GM19099 (cell line): ENCODE data around the gene LRBA.

Experiments
- POLR2A ChIP-seq: IDR thresholded peaks from 3 replicates; pipeline ENCODE4 v1.6.1; 2011; ENCODE audit warnings: low read depth; ENCODE audit not compliant: insufficient read length; ENCODE audit errors: extremely low read depth

Gene LRBA

DNA sequence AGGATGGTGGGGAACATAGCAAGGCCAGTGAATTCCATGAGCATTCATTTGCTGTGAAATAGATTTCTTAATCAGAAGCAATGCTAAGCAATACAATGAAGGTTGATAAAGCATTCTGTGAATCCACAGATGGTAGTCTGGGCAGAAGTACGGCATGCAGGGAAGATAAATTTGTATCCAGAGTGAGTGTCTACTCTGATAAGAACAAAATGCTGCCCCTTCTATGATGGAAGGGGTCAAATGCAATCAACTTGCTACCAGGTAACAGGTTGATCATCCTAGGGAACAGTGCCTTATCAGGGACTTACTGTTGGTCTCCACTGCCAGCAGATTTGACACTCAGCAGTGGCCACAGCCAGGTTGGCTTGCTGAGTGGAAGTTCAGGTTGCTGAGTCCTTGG is 243.7 kb downstream of the LRBA start:
- no peak for TF ChIP-seq POLR2A

DNA sequence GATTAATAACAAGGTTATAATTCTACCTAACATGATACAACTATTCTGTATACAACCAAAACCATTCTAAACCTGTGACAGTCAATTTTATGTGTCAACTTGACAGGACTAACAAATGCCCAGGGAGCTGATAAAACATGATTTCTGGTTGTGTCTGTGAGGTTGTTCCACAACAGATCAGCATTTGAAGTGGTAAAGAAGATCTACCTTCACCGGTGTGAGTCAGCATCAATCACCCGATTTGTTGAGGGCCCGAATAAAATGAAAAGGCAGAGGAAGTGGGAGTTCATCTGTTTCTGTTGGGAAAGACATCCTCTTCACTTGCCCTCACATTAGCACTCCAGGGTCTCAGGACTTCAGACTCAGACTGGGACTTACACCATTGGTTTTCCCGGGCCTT is 245.2 kb downstream of the LRBA start:
- TF ChIP-seq POLR2A = no peak

DNA sequence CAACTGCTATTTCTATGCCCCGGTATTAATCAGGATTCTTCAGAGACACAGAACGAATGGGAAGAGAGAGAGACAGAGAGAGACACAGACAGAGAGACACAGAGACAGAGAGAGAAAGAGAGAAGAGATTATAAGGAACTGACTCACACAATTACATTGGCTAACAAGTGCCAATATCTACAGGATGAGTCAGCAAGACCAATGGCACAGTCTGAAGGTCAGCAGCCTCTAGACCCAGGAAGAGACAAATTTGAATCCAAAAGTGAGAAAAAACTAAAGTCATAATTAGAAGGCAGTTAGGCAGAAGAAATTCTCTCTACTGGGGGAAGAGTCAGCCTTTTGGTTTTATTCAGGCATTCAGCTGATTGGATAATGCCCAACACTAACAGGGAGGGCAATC is 245.8 kb downstream of the LRBA start:
- TF ChIP-seq POLR2A = no peak

DNA sequence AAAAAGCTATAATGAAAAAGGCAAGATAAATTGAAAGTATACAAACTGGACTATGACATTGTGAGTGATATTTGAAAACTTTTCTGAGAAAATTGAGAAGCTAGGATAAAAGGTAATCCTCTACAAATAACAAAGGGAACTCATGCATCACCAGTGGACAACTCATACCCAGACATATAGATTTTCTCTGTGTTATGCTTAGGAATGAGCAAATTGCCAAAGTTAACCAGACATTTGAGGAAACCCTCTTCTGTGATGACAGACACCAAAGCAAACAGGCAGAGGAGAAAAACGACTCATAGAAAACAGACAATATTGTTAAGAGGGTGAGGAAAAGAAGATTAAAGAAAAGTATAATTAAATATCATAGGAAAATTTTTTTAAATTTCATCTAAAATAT is 246.6 kb downstream of the LRBA start:
- TF ChIP-seq POLR2A = no peak

DNA sequence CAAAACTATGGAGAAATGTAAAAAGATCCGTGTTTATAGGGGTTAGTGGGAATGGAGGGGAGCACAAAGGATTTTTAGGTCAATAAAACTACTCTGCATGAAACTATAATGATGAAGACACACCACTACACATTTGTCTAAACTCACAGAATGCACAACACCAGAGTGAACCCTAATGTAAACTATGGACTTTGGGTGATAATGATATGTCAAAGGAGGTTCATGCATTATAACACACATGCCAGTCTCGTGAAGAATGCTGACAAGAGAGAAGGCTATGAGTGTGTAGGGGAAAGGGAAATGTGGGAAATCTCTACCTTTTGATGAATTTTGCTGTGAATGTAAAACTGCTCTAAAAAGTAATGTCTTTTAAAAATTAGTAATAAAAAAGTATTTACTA is 249.9 kb downstream of the LRBA start:
- TF ChIP-seq POLR2A = no peak

DNA sequence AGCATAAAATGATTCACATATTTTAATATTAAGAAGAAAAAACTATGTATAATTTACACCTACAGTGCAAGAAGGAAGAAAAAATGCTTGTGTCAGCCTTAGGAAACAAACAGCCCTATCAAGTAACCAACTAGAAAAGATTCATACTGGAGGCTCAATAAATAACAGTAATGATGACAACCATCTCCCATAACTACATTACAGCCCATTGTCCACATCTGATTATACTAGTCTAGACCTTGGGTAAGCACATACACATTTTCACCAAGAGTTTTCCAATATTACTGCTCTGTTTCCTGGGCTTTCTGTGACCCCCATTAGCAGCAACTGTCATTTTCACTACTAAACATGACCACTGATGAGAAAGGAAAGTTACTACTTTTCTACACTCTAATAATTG is 263.4 kb downstream of the LRBA start:
- no peak for TF ChIP-seq POLR2A

DNA sequence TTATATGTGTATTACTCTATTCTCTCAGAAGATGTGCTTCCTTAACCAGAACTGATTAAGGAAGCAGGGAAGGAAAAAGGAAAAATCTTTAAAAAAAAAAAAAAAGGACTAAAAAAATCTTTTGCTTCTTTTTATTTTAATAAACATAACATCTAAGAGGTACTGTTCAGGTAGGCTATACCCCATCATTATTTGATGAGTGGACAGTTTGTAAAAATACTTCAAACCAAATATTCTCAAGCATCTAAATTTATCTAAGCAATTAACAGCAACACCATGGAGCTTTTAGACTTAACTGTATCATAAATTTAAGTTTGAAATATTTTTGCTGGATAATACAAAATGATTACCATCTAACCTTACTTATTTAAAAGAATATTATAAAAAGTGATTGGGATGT is 264.3 kb downstream of the LRBA start:
- TF ChIP-seq POLR2A = no peak

DNA sequence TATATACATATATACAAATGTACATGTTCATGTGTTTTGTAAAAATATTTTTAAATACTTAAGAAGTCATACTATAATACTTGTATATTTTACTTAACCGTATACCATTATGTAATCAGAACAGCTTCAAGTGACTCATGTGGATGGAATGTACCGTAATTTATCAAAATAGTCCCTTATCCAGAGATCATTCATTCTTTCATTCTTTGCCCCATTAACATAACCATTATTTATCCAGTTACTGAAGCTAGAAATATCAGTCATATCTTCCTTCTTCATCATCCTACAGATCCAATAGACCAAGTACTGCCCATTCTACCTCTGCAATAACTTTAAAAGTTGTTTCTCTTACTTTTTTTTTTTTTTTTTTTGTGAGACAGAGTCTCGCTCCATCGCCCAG is 268.9 kb downstream of the LRBA start:
- TF ChIP-seq POLR2A = no peak

DNA sequence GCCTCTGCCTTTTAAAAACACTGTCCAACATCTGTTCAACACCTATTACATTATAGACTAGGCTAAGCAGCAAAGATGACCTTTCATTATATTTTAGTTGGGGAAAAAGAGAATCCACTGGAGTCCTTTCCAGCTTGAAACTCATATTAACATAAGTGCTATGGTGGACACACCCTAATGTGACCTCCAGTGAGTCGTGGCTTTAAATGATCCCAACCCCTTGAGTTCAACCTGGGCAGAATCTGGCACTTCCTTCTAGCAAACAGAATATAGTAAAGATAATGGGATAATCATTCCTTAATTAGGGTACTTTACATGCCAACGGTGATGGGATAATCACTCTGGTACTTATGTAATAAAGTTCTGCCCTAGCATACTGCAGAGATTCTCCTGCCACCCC is 270.5 kb downstream of the LRBA start:
- TF ChIP-seq POLR2A = no peak

DNA sequence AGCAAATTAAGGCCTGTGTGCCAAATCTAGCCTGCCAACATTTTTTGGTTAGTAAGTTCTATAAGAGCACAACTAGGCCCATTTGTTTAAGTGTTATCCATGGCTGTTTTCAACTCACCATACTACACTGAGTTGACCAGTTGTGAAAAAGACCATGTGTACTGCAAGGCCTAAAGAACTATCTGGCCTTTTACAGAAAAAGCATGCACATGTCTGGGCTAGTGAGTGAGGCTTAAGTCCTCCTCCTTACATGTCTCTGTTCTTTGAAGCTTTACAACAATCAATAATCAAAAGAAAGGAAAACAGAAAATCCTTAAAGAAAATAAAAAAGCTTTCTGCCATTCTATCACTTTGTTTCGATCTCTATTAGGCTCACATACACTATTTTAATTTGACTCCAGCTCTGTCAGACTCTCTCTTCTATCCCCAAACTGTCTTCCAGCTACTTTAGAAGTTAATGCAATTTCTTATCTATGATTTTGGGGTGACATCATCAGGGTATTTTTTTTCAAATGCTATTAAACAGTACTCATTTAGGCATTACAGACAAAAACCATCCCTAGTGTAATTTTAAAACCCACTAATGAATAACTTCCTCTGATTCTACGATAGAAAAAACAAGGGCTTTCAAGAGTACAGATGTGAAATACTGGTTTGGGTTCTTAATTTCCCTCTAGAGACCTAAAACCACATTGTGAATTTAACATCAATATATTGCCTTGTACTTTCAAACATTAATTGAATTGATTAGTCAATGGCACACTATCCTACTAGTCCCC is 271.3 kb downstream of the LRBA start:
- TF ChIP-seq POLR2A = no peak

DNA sequence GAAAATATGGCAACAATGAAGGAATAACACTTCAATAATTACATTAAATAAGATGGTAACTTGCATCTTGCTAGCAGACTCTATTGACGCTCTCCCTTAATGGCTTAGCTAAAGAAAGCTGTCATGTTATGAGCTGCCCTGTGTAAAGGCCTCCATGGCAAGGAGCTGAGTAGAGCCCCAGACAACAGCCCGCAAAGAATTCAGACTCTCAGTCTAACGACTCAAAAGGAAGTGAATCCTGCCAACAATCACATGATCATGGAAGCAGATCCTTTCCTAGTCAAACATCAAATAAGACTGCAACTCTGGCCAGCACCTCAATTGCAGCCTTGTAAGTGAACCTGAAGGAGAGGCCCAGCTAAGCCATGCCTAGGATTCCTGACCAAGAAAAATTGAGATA is 275.5 kb downstream of the LRBA start:
- no peak for TF ChIP-seq POLR2A

DNA sequence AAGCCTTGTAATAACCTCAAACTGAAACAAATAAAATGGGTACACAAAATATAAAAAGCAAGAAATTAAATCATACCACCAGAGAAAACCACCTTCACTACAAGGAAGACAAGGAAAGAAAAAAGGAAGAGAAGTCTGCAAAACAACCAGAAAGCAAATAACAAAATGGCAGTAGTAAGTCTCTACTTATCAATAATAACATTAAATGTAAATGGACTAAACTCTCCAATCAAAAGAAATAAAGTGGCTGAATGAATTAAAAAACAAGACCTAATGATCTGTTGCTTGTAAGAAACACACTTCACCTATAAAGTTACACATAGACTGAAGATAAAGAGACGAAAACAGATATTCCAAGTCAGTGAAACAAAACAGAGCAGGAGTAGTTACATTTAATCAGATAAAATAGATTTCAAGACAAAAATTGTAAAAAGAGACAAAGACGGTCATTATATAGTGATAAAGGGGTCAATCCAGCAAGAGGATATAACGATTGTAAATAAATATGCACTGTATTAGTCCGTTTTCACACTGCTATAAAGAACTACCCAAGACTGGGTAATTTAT is 289.0 kb downstream of the LRBA start:
- TF ChIP-seq POLR2A = no peak

DNA sequence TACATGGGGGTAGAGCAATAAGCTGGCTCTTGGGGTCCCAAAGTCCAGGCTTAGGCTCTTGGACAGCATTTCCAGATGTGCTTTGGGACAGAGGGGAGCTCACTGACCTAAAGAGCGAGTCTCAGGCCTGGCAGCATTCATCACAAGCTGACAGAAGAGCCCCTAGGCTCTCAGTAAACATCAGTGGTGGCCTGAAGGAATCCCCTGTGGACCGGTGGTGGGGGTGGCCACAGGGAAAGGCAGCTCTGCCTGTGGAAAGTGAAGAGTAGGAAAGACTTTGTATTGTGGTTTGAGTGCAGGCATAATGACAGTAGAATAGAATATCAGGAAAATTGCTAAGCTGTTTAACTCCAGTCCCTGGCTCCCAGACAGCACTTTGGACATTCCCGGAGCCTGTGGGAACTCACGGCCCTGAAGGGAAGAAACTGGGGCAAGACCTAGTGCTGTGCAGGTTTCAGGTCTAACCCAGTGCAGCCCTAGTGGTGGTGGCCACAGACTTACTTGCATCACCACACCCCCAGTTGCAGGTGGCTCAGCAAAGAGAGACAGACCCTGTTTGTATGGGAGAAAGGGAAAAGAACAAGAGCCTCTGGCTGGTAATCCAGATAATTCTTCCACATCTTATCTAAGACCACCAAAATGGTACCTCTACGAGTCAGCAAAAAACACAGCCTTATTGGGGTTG is 291.2 kb downstream of the LRBA start:
- TF ChIP-seq POLR2A = no peak

DNA sequence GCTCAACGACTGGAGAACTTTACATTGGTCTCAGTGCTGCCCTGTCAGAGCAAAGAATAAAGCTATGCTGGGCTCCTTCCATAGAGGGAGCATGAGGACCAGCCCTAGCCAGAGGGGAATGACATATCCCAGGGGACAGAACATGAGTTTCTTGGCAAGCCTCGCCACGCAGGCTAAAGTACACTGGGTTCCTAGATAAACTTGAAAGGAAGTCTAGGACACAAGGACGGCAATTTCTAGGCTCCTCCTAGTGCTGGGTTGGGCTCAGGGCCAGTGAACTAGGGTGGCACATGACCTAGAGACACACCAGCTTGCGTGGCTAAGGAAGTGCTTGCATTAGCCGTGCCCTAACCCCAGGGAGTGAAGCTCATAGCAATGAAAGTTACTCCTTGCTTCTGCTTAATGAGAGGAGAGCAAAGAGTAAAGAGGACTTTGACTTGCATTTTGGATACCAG is 292.1 kb downstream of the LRBA start:
- TF ChIP-seq POLR2A = no peak

DNA sequence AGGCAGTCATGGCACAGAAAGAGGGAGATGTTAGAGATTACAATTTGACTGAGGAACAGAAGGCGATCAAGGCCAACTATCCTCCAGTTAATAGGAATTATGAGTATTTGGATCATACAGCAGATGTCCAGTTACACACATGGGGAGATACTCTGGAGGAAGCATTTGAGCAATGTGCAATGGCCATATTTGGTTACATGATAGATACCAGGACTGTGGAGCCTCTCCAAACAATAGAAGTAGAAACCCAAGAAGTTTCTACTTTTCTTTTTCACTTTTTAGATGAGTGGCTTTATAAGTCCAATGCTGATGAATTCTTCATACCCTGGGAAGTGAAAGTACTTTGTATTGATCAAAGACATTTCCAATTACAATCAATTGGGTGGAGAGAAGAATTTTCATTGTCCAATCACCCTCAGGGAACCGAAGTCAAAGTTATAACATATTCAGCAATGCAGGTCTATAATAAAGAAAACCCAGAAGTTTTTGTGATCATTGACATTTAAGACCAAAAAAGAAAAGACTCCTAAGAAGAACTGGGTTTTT is 294.0 kb downstream of the LRBA start:
- TF ChIP-seq POLR2A = no peak

DNA sequence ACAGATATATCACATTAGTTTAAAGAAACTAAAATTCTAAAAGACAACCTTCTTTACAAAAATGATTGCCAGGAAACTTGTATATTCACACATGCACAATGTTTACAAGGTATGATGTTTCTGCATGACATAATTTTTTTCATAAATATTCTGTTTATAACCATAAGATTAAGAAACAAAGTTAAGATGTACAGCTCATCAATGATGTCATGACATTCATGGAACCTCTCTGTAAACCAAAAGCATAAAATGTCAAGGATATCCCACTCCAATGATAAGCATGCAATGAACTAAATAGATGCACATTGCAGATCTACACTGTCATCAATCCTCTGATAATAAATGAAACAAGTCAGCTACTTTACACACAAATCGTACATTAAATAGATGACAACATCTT is 297.1 kb downstream of the LRBA start:
- TF ChIP-seq POLR2A = no peak
